Measurements from ENCODE around the gene GNL2. TPM values are rescaled to one million over a fixed set of nuclear protein-coding genes. Genes with fewer than 3 reads are reported as not detected.

The GNL2 gene
- total and polyA plus RNA-seq, 10 of the 15 experiments (the other 5 are each of a cell fraction or from before 2014, with no cell fraction given), result 64.2 to 167 (median 88.2) TPM

DNA sequence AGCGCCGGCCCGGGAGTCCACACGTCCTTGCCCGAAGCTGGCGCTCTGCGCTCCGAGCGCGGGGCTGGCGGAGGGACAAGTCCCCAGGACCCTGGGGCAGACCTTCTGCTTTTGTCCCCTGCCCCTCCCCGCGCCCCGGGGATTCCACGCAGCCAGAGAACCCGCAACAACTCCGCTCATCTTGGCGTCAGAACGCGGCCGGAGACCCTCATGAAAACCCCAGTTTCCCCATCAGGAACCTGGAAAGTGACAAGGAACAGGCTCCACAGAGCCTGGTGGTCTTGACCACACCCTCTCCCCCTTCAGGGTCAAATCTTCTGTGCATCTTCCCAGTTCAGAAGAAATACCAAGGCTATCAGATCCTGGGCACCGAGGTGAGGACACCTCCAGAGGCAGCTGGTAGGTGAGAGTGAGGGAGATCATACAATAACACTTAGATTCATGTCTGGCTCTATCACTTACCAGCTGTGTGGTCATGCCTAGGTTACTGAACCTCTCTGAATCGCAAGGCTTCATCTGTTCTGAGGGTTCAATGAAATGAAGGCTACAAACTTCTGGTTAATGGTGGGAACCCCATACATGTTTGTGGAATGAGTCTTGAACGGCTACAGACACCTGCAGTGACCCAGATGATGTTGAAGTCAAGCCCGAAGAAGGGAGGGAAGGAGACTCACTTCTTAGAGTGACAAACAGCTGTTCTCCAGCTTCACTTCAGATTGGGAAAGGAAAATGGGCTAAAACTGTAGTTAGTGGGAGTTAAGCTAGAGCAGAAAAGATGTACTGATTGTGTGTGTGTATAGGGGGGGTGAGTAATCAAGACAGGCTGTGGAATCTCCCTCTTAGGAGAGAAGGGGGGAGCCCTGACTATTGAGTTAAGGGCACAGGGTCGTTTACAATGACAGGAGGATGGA is 39.5 kb upstream of the GNL2 start:
- WGBS (ENCODE audit: insufficient coverage, insufficient replicate concordance, low lambda C conversion rate, missing lambda C conversion rate), result 8% methylated on average over 11 of the region's 26 CpGs
- no peak overlapping the region for H2AFZ ChIP-seq (ENCODE audit: control insufficient read depth, low read depth, low read length)
- H3K27me3 ChIP-seq (replicated peaks in 1 of 2; ENCODE audit: control insufficient read depth in 2 of 2, insufficient read depth in 2 of 2, low read length in 1 of 2), result peaks cover 24 to 31% of the 10 kb centered on the region in 2 experiments
- TF ChIP-seq HDAC6 (IDR thresholded peaks at IDR 0.05; ENCODE audit: unreplicated experiment) (no peak), CBX3 (IDR thresholded peaks at IDR 0.05; ENCODE audit: borderline replicate concordance, low read depth) (no peak)
- in situ Hi-C loops (cut with MboI), result no loop called here
- no peak overlapping the region for H3K9ac ChIP-seq (ENCODE audit: control insufficient read depth, insufficient read depth, low read length)
- no peak for DNase-seq (ENCODE audit: low read depth, low spot score)
- no peak for FAIRE-seq
- BruUV-seq (replicated peaks), result no TSS peak
- SMC1A ChIA-PET (ENCODE audit: uncharacterized antibody, unreplicated experiment), result no interaction called here
- POLR2A ChIA-PET, result no interaction called here
- H3K4me1 ChIP-seq (ENCODE audit: control insufficient read depth, insufficient read depth, low read length), result no peaks in the 10 kb centered on the region
- H3K79me2 ChIP-seq (ENCODE audit: control insufficient read depth, insufficient read depth, low read length), result no peaks in the 10 kb centered on the region
- no peak overlapping the region for H3K27ac ChIP-seq (ENCODE audit: control insufficient read depth, insufficient read depth)
- H4K20me1 ChIP-seq (ENCODE audit: control insufficient read depth, insufficient read depth), result no peaks in the 10 kb centered on the region
- no peak overlapping the region for H3K4me2 ChIP-seq (ENCODE audit: control insufficient read depth, insufficient read depth)
- RAD21 ChIA-PET (ENCODE audit: unreplicated experiment), result no interaction called here
- H3K36me3 ChIP-seq (ENCODE audit: control insufficient read depth in 2 of 2, insufficient read depth in 2 of 2, low read length in 1 of 2), result no peaks in the 10 kb centered on the region
- CTCF ChIA-PET, result interaction anchor here (0.5 kb wide), 1 partner anchor 1557 kb away, joined by 3 read pairs; no protein-coding TSS in a partner anchor
- H3K4me3 ChIP-seq, result no peak overlapping the region
- ATAC-seq, result no peak
- intact Hi-C loops (cut with micrococcal nuclease; ENCODE audit: unreplicated experiment), result no loop called here
- no peaks in the 10 kb centered on the region for H3K9me3 ChIP-seq (replicated peaks; ENCODE audit: control insufficient read depth, insufficient read depth, low read length)

DNA sequence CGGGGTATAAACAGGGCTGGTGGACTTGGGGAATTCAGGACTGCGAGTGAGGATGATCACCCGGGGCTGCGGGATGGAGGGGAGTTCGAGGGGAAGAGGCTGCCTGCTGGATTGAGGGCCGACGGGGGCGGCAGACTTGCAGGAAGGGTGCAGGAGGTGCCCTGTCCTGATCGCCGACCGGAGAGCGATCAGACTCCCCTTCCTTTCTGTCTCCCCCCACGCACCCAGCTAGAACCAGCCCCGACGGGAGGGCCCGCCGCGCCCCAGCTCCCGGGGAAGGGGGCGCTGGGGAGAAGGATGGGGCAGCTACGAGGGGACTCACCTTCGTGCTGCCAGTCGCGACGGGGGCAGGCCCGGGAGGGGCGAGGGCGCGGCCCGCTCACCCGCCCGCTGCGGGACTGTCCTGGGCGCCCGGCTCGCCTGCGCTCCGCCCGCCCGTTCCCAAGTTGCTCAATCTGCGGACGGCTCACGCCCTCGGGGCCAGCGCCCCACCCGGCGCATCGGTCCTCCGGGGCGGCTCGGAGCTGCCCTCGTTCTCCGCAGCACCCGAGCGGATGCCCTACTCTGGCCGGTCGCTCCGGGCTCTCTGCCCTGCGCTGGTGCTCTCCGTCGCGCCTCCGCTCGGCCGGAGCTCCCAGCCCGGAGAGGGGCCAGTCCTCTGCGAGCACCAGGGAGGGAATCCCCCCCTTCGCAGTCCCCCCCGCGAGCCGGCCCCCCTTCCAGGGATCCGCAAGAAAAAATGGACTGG is 38.7 kb upstream of the GNL2 start, which contains the start of gene RSPO1:
TSS of gene RSPO1 (minus strand) at position 649 of the 748 bp plus-strand sequence. CDS start 5,231 bp downstream, outside the sequence.
- H4K20me1 ChIP-seq (ENCODE audit: control insufficient read depth, insufficient read depth), result no peaks in the 10 kb centered on the region
- TF ChIP-seq SUZ12 (IDR thresholded peaks at IDR 0.05; ENCODE audit: unreplicated experiment) (peak; percentile 58), MEF2A (IDR thresholded peaks at IDR 0.05; ENCODE audit: insufficient read depth, low read depth, low read length) (no peak)
- no peak within 1 kb of the TSS for H3K27ac ChIP-seq (ENCODE audit: control insufficient read depth, insufficient read depth)
- ChIA-PET POLR2A (no interaction called here), CTCF (interaction anchor here (0.5 kb wide), 1 partner anchor 1556 kb away, joined by 3 read pairs; no protein-coding TSS in a partner anchor), RAD21 (ENCODE audit: unreplicated experiment) (no interaction called here), SMC1A (ENCODE audit: uncharacterized antibody, unreplicated experiment) (no interaction called here)
- intact Hi-C loops (cut with micrococcal nuclease; ENCODE audit: unreplicated experiment) (no loop called here), in situ Hi-C loops (cut with MboI) (no loop called here)
- H3K27me3 ChIP-seq (replicated peaks in 1 of 2; ENCODE audit: control insufficient read depth in 2 of 2, insufficient read depth in 2 of 2, low read length in 1 of 2), result peaks cover 24 to 30% of the 10 kb centered on the region in 2 experiments
- WGBS (ENCODE audit: insufficient coverage, insufficient replicate concordance, low lambda C conversion rate, missing lambda C conversion rate), result 19% methylated on average over 59 of the region's 72 CpGs
- H3K9me3 ChIP-seq (replicated peaks; ENCODE audit: control insufficient read depth, insufficient read depth, low read length), result no peaks in the 10 kb centered on the region
- H2AFZ ChIP-seq (ENCODE audit: control insufficient read depth, low read depth, low read length), result no peak within 1 kb of the TSS
- no peak within 1 kb of the TSS for H3K4me3 ChIP-seq
- no peaks in the 10 kb centered on the region for H3K4me1 ChIP-seq (ENCODE audit: control insufficient read depth, insufficient read depth, low read length)
- ATAC-seq (no peak; the same call in 2 of the 3 replicates), DNase-seq (ENCODE audit: low read depth, low spot score) (no peak), FAIRE-seq (no peak)
- H3K36me3 ChIP-seq (ENCODE audit: control insufficient read depth in 2 of 2, insufficient read depth in 2 of 2, low read length in 1 of 2), result no peaks in the 10 kb centered on the region
- no peak within 1 kb of the TSS for H3K9ac ChIP-seq (ENCODE audit: control insufficient read depth, insufficient read depth, low read length)
- H3K4me2 ChIP-seq (ENCODE audit: control insufficient read depth, insufficient read depth), result no peak within 1 kb of the TSS
- H3K79me2 ChIP-seq (ENCODE audit: control insufficient read depth, insufficient read depth, low read length), result no peaks in the 10 kb centered on the region
- no TSS peak for BruUV-seq (replicated peaks)
